Esophagus squamous epithelium (tissue), 5 donors: ENCODE data around the gene CDH13. TPM values are rescaled to one million over a fixed set of nuclear protein-coding genes. Genes with fewer than 3 reads are reported as not detected.

Source experiments
- DNase-seq: peaks from one replicate; lab custom pipeline; 2025; lab: John Stamatoyannopoulos, UW
- H3K27ac ChIP-seq, 4 donors: fragments of 200-600 bp; sonication (generic); one replicate each; pipeline ENCODE4 v1.5.1; 2016 to 2019; ENCODE audit warnings: mild to moderate bottlenecking in 1 of 4
- H3K27me3 ChIP-seq, 4 donors: fragments of 200-600 bp; sonication (generic); 1 replicate in 3 of 4; 2 replicates in 1 of 4; pipeline versions ENCODE4 v1.5.1 to v1.6.0; 2017 to 2021; ENCODE audit warnings: antibody characterized with exemption in 1 of 4
- H3K36me3 ChIP-seq, 3 donors: fragments of 200-600 bp; sonication (generic); one replicate each; pipeline ENCODE4 v1.5.1; 2016 to 2019
- H3K4me1 ChIP-seq, 3 donors: fragments of 200-600 bp; sonication (generic); one replicate each; pipeline ENCODE4 v1.5.1; 2017 to 2019
- H3K4me3 ChIP-seq, 4 donors: fragments of 200-600 bp; sonication (generic); 1 replicate in 3 of 4; 2 replicates in 1 of 4; pipeline ENCODE4 v1.5.1; 2016 to 2019; ENCODE audit warnings: mild to moderate bottlenecking in 2 of 4, moderate library complexity in 1 of 4
- H3K9me3 ChIP-seq, 3 donors: fragments of 200-600 bp; sonication (generic); one replicate each; pipeline ENCODE4 v1.5.1; 2016 to 2019
- POLR2A ChIP-seq, 4 donors: fragments of 450-650 bp; IDR thresholded peaks; one replicate each; pipeline ENCODE4 v1.6.1; 2017; ENCODE audit warnings: antibody characterized with exemption in 4 of 4, mild to moderate bottlenecking in 4 of 4, moderate library complexity in 3 of 4
- WGBS, 2 donors: methylation state at CpG; one replicate each; pipeline ENCODE4 v1.1.5; 2018; 5-methylcytosine and 5-hydroxymethylcytosine counted together
- intact Hi-C: fragments of 100-400 bp; cut with DNase I; formaldehyde crosslinking; loops from one replicate; pipeline ENCODE4 v1.15.0; 2022
- total RNA-seq, 4 donors: library from RNA; depleted of rRNA; stranded (reverse); fragments of >200 nt; gene quantifications; one replicate each; pipeline ENCODE4 v1.1.0, GENCODE V29; 2016
- TF ChIP-seq, protein P1 (sequence below), 6 experiments: fragments of 450-650 bp in 4 of 6; fragments of 200-600 bp in 2 of 6; sonication (generic) in 2 of 6; IDR thresholded peaks; one replicate each; pipeline ENCODE4 v1.5.1; 2016 to 2019; ENCODE audit warnings: antibody characterized with exemption in 6 of 6, mild to moderate bottlenecking in 4 of 6, moderate library complexity in 4 of 6
- donor health status: DM: yes; HTN: yes; CAD: no.

The CDH13 gene
- total RNA-seq, 4 donors from 2014 or later = 6.9 to 31.9 (median 21.1) TPM

DNA sequence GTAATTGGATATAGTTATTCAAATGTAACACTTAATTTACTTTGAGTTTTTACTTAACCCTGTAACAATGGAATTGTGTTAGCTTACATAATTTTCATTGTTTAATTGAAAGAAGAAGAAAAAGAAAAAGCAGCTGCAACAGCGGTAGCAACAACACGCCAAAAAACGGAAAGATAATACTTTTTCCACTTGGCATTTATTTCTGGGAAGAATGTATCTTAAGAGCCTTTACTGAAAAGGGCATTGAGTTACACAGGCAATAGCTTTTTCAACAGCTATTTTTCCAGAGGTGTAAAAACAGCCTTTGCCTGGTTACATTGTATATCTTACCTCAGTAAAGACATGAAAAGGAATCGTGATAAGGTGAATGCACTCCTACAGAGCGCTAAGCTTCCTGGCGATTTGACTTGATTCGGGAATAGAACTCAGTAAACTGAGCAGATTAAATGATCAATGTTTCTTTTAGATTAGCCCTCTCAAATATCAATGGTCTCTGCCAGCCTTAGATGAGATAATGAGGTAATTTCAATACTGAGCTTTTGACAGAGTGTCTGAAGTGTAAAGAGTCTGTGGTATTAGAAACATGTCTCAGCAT is 311.3 kb downstream of the CDH13 start:
- Histone ChIP-seq H3K4me1 (peaks cover 0 to 8% (median 0%) of the 10 kb centered on the region in 3 donors), H3K9me3 (peaks cover 0 to 6% (median 4%) of the 10 kb centered on the region in 3 donors), H3K4me3 (no peak overlapping the region), H3K27ac (no peak overlapping the region), H3K27me3 (no peaks in the 10 kb centered on the region), H3K36me3 (no peaks in the 10 kb centered on the region)
- intact Hi-C loops = no loop called here
- no peak for TF ChIP-seq POLR2A (IDR thresholded peaks at IDR 0.05)
- TF ChIP-seq, protein P1, sequence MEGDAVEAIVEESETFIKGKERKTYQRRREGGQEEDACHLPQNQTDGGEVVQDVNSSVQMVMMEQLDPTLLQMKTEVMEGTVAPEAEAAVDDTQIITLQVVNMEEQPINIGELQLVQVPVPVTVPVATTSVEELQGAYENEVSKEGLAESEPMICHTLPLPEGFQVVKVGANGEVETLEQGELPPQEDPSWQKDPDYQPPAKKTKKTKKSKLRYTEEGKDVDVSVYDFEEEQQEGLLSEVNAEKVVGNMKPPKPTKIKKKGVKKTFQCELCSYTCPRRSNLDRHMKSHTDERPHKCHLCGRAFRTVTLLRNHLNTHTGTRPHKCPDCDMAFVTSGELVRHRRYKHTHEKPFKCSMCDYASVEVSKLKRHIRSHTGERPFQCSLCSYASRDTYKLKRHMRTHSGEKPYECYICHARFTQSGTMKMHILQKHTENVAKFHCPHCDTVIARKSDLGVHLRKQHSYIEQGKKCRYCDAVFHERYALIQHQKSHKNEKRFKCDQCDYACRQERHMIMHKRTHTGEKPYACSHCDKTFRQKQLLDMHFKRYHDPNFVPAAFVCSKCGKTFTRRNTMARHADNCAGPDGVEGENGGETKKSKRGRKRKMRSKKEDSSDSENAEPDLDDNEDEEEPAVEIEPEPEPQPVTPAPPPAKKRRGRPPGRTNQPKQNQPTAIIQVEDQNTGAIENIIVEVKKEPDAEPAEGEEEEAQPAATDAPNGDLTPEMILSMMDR (IDR thresholded peaks at IDR 0.05) = no peak
- DNase-seq = no peak
- 70 to 81% methylated on average over 7 of the region's 7 CpGs for WGBS, 2 donors

DNA sequence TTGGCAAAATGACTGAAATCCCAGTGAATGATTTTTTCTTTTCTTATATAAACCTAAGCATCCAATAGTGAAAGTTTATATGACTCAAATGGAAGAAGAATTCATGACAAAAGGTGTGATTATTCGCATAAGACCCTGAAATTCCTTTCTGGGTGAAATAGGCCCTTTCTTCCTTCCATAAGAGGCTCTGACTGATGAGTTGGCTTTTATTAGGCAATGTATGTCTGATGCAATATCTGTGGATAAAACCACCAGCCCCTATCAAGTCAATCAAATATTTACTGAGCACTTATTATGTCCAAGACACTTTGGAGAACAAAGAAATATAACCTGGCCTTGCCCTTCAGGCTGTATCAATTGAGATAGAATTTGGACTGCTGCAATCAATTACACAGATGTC is 316.6 kb downstream of the CDH13 start:
- H3K27me3 ChIP-seq = no peaks in the 10 kb centered on the region
- TF ChIP-seq, protein P1 (IDR thresholded peaks at IDR 0.05) = no peak
- no peak for TF ChIP-seq POLR2A (IDR thresholded peaks at IDR 0.05)
- intact Hi-C loops = no loop called here
- 95 to 100% methylated on average over 1 of the region's 1 CpG for WGBS, 2 donors
- no peaks in the 10 kb centered on the region for H3K36me3 ChIP-seq
- H3K4me1 ChIP-seq = no peaks in the 10 kb centered on the region
- no peaks in the 10 kb centered on the region for H3K9me3 ChIP-seq
- H3K27ac ChIP-seq = no peak overlapping the region
- no peak for DNase-seq
- no peak overlapping the region for H3K4me3 ChIP-seq

DNA sequence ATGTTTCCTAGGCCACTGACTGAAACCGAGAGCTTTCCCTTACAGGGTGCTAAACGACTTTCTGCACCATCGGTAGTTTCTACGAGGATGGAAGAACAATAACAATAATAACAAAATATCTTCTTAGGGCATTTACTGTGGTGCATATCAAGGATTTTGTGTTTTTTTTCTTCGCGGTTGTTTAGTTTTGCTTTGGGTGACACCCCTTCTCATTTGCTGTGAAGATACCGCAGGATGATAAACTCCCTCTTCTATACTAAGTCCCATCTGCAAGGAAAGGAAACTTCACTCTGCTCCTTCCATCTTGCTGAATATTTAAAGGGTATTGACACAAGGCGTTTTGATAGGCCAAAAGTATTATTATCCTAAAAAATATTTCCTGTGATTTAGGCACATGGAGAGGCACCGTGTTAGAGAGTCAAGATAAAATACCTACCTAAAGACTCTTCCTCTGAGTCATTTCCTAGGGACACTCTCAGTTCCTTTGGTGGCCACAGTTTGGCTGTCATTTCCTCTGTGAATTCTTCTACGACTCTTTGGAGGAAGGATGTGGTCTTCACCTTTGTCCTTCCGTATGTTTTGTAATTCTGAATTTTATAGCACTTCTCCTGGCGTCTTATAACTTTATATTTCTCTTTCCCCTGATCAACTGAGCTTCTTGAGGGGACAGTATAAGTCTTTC is 318.8 kb downstream of the CDH13 start:
- TF ChIP-seq POLR2A (IDR thresholded peaks at IDR 0.05) = no peak
- TF ChIP-seq, protein P1 (IDR thresholded peaks at IDR 0.05) = no peak
- no peak for DNase-seq
- Histone ChIP-seq H3K4me3 (no peak overlapping the region), H3K9me3 (no peaks in the 10 kb centered on the region), H3K36me3 (no peaks in the 10 kb centered on the region), H3K27me3 (no peaks in the 10 kb centered on the region), H3K27ac (no peak overlapping the region), H3K4me1 (no peaks in the 10 kb centered on the region)
- 80 to 82% methylated on average over 12 of the region's 12 CpGs for WGBS, 2 donors
- intact Hi-C loops = no loop called here

DNA sequence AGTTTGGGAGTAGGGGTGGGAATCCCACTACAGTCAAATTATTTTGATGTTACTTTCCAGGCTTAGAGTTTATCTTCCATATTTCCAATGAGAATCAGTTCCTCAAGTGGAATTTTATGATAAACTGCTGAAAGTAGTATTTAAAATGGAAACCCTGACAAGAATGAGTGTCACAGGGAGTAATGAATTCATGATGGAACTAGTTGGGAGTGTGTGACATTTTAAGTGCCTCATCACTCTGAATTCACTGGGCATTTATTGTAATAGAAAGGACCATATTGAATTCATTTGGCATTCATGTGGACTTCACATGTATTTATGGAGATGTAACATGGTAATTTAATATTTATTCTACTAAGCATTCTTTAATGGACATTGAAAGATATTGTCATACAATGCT is 320.9 kb downstream of the CDH13 start:
- intact Hi-C loops = no loop called here
- no peak overlapping the region for H3K4me3 ChIP-seq
- no peaks in the 10 kb centered on the region for H3K27me3 ChIP-seq
- TF ChIP-seq, protein P1 (IDR thresholded peaks at IDR 0.05) = no peak
- no peak for TF ChIP-seq POLR2A (IDR thresholded peaks at IDR 0.05)
- H3K4me1 ChIP-seq = no peaks in the 10 kb centered on the region
- no peak for DNase-seq
- H3K27ac ChIP-seq = no peak overlapping the region
- no peaks in the 10 kb centered on the region for H3K36me3 ChIP-seq
- no peaks in the 10 kb centered on the region for H3K9me3 ChIP-seq

DNA sequence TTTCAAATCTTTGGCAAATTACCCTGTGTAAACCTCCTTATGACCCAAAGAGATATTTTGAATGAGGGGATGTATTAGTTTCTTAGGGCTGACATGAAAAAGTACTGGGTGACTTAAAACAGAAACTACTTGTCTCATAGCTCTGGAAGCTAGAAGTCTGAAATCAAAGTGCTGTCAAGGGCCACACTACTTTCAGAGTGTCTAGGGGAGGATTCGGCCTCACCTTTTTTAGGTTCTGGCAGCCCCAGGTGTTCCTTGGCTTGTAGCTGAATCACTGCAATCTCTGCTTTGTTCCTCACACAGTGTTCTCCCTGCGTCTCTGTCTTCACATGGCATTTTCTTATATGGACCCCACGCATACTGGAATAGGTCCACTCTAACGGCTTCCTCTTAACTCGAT is 322.2 kb downstream of the CDH13 start:
- Histone ChIP-seq H3K4me3 (no peak overlapping the region), H3K27me3 (no peaks in the 10 kb centered on the region), H3K4me1 (no peaks in the 10 kb centered on the region), H3K27ac (no peak overlapping the region), H3K9me3 (no peaks in the 10 kb centered on the region), H3K36me3 (no peaks in the 10 kb centered on the region)
- TF ChIP-seq, protein P1 (IDR thresholded peaks at IDR 0.05) = no peak
- no peak for TF ChIP-seq POLR2A (IDR thresholded peaks at IDR 0.05)
- DNase-seq = no peak
- intact Hi-C loops = no loop called here
- WGBS, 2 donors = 81 to 89% methylated on average over 5 of the region's 5 CpGs
